H1 (cell line): ENCODE data around the gene PACSIN1. TPM values are rescaled to one million over a fixed set of nuclear protein-coding genes. Genes with fewer than 3 reads are reported as not detected.

Source experiments
- CTBP2 ChIP-seq: IDR thresholded peaks from 2 replicates; pipeline ENCODE4 v1.7.0; 2011; ENCODE audit warnings: borderline replicate concordance, mild to moderate bottlenecking, moderate library complexity, mixed read lengths, low read length; ENCODE audit not compliant: insufficient read depth, insufficient read length
- JUN ChIP-seq: IDR thresholded peaks from 2 replicates; pipeline ENCODE4 v1.6.1; 2011; ENCODE audit warnings: low read depth, mild to moderate bottlenecking, improper control_type of control experiment, low read length
- TCF12 ChIP-seq: IDR thresholded peaks from 2 replicates; pipeline ENCODE4 v1.6.1; 2011; ENCODE audit warnings: low read depth, mild to moderate bottlenecking, low read length
- YY1 ChIP-seq: IDR thresholded peaks from 2 replicates; pipeline ENCODE4 v1.6.1; 2011; ENCODE audit warnings: low read depth, mild to moderate bottlenecking, low read length
- polyA plus RNA-seq, 7 experiments: library from polyadenylated mRNA; depleted of rRNA in 3 of 7; stranded (reverse) in 5 of 7; unstranded in 2 of 7; fragments of >200 nt in 5 of 7; fragments of 200-250 nt in 2 of 7; gene quantifications; 1 replicate in 5 of 7; 2 replicates in 1 of 7; 4 replicates in 1 of 7; pipeline versions ENCODE4 v1.2.1 to v1.2.3, GENCODE V29; 2011 to 2013; ENCODE audit warnings: missing spikeins in 2 of 7, mixed read lengths in 2 of 7
- total RNA-seq: library from RNA; stranded (reverse); fragmentation: NEBNext Ultra II Directional; extraction: Animal tissue kit (Norgen Biotek cat#: 25700); gene quantifications from 2 replicates; pipeline ENCODE4 v1.2.1, GENCODE V29; 2021

PACSIN1 gene
- total and polyA plus RNA-seq, 2 of the 8 experiments (the other 6 are each of a cell fraction or from before 2014, with no cell fraction given) = 5.9 to 11.1 TPM

DNA sequence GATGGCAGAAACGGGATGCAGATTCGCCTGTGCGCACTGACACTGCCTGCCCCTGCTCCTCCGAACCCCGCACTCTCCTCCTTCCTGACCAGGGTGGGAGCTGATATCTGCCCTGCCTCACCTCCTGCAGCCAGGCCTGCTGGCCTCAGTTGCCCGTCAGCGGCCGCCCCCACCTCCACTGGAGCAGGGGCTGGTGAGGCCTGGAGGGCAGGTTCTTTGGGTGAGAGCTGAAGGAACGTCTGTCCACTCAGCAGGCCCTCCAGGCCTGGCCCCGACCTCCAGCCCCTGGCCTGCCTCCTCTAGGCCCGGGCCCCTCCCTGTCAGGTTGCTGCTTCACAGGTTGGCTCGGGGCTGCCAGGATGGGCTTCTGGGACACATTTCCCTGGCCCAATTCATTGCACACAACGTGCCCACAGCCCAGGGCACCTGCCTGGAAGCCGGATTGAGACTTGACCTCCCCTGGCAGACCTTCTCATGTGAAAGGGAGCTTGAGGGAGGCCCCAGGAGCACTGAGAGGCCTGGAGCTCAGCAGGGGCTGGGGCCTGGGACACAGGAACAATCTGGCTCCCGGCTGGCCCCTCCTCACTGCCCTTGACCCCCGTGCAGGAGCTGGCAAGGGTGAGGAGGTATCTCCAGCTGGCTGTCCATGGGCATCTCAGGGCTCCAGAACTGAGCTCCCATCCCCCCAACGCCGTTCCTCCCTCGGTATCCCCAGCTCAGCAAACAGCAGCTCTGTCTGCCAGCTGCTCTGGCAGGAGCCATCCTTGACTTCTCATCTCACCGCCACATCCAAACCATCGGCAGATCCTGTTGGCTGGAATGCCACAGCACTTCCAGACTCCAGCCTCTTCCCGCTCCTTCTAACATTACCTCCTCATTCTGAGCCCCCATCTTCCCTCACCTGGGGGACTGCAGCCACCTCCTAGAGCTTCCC lies 50.8 kb downstream of the PACSIN1 start (continued):
- TF ChIP-seq TCF12 = no peak
- no peak for TF ChIP-seq JUN
- no peak for TF ChIP-seq YY1
- no peak for TF ChIP-seq CTBP2
